Heart left ventricle (tissue), 13 donors: ENCODE data around the gene KCNJ1.

ENCODE experiments used
- CTCF ChIP-seq, 12 donors: fragments of 200-600 bp; sonication (generic) in 4 of 12; IDR thresholded peaks; one replicate each; pipeline versions ENCODE4 v1.5.0 to v1.8.0; 2018 to 2022; ENCODE audit warnings: antibody characterized with exemption in 12 of 12, mild to moderate bottlenecking in 5 of 12
- POLR2A ChIP-seq, 2 donors: fragments of 450-650 bp; IDR thresholded peaks; one replicate each; pipeline ENCODE4 v1.6.1; 2017; ENCODE audit warnings: antibody characterized with exemption in 2 of 2, mild to moderate bottlenecking in 2 of 2, moderate library complexity in 2 of 2
- donor health status: ischemic (EF 13 %, LVEDD 7.1; RV severe dilation, severe dysfunction).
- donor health status: DM: no; HTN: yes; CAD: no.
- donor health status: DM: no; HTN: no; CAD: no.
- donor health status: ischemic (EF 25% LVEDD 6.9; RV normal size, moderate dysfunction).
- donor health status: ischemic (EF 25% LVEDD 5.7; RV mildly dilated, moderate dysfunction).
- donor health status: ischemic (EF 35%, LVEDD 5.7; RV mildly dilated, moderate dysfunction).
- donor health status: nonischemic (EF 11% LVEDD 7.7; RV severe dilation, severe dysfunction).
- donor health status: DM: yes; HTN: yes; CAD: no.
- donor health status: PGD.
- donor health status: ischemic (EF 29% LVEDD 5.4; RV normal size, mild dysfunction).
- donor health status: nonischemic (EF 23%, LVEDD 6.1; RV moderate dilation, normal function).

DNA sequence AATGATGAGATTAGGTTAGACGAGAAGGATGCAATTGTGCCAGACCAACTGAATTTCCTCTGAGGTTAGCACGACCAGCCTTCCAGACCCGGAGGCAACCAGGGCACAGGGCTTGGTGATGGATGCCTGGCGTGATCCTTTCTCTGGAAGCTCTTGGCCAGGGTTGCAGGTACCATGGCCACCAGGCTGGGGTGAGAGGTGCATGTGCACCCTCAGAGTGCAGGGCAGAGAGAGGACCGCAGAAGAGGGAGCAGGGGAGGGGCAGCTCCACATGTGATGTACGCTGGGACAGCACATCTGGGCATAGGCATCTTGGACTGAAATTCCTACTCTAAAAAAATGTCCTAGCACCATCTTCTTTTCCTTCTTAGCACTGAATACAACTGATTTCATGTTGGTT is 10.9 kb downstream of the KCNJ1 start:
- TF ChIP-seq CTCF (IDR thresholded peaks at IDR 0.05) (no peak), POLR2A (IDR thresholded peaks at IDR 0.05) (no peak)
